ENCODE results near the gene MYRIP. TPM values are rescaled to one million over a fixed set of nuclear protein-coding genes. Genes with fewer than 3 reads are reported as not detected.
"Not testable (repeated sequence)": the region's sequence is repeated elsewhere in the genome, so short reads cannot be mapped to it uniquely, and the experiment has no call there.

The MYRIP gene
- total RNA-seq, 1 experiment from 2014 or later, result 19.0 TPM

DNA sequence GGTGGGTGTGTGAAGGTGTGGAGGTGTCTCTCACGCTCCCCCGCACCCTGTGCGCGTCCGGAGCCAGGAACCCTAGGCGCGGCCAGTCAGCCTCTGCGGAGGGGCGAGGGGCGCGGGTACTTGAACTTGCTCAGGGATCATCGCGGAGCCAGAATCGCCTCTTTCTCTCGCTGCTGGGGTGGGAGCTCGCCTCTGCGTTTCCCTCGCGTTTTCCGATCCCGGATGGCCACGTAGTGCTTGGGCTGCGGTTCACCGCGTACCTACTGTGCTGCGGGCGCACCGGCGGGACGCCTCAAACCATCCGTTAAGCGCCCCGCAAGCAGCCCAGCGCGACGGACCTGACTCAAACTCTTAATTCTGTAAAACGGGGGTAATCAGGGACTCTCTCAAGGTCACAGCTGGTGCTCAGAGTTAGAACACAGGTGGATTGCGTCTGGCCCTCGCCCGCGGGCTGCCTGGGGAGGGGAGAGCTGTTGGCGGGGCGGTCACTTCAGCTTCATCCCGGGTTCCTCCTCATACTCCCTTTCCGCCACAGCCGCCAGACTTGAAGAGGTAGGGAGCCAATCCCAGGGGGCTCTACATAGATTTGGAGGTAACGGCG, 686 bp downstream of the MYRIP start:
- Histone ChIP-seq H3K9ac (ENCODE audit: low read length) (peak overlapping the region; percentile 93), H3K9me3 (ENCODE audit: low read length) (no peaks in the 10 kb centered on the region), H3K27ac (ENCODE audit: low read length) (peak overlapping the region; percentile 81), H3K4me3 (ENCODE audit: low read length) (peak overlapping the region; percentile 72), H2AFZ (ENCODE audit: low read length) (peak overlapping the region; percentile 46; the same call in 1 of the 2 replicates), H3K9me2 (replicated peaks; ENCODE audit: insufficient read depth, low read length) (no peaks in the 10 kb centered on the region), H3K79me2 (ENCODE audit: low read length) (peaks cover 54% of the 10 kb centered on the region), H3K4me1 (ENCODE audit: low read length) (peaks cover 68% of the 10 kb centered on the region), H3K36me3 (ENCODE audit: insufficient read depth, low read length) (peaks cover 17% of the 10 kb centered on the region), H3K4me2 (ENCODE audit: low read depth, low read length, poor library complexity, severe bottlenecking) (peak overlapping the region; percentile 99), H3K27me3 (ENCODE audit: low read length) (no peaks in the 10 kb centered on the region), H4K20me1 (ENCODE audit: insufficient read depth, low read depth, low read length) (peaks cover 8% of the 10 kb centered on the region; the same call in 1 of the 2 replicates)
- DNase-seq, result peak; percentile 76

DNA sequence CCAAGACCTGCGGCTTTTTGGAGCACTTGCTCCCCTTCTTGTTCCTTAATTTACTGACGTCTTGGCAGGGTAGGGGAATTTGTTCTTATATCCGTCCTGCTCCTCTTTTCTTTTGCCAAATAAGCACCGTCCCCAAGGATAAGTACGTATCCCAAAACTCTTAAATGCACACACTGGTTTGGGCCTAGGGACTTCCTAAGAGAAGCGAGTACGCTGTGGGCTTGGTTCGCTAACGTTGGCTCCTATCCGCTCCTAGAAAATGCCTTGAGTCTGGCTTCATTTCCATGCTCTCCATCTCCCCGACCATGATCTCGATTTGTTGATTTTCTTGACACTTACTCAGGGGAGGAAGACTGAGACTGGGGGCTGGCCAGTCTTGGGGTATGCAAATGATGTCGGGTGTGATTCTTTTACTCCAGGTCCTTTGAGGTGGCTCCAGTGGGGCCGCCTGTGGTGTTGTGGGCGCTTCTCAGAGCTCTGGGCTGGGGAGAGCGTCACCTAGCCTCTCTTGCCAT, 1.3 kb downstream of the MYRIP start:
- Histone ChIP-seq H3K9ac (ENCODE audit: low read length) (peak overlapping the region; percentile 93), H4K20me1 (ENCODE audit: insufficient read depth, low read depth, low read length) (peaks cover 8% of the 10 kb centered on the region; the same call in 1 of the 2 replicates), H3K9me2 (replicated peaks; ENCODE audit: insufficient read depth, low read length) (no peaks in the 10 kb centered on the region), H3K79me2 (ENCODE audit: low read length) (peaks cover 60% of the 10 kb centered on the region), H3K27me3 (ENCODE audit: low read length) (no peaks in the 10 kb centered on the region), H3K4me1 (ENCODE audit: low read length) (peaks cover 66% of the 10 kb centered on the region), H3K4me3 (ENCODE audit: low read length) (peak overlapping the region; percentile 72), H3K36me3 (ENCODE audit: insufficient read depth, low read length) (peaks cover 18% of the 10 kb centered on the region), H3K9me3 (ENCODE audit: low read length) (no peaks in the 10 kb centered on the region), H3K4me2 (ENCODE audit: low read depth, low read length, poor library complexity, severe bottlenecking) (peak overlapping the region; percentile 99), H2AFZ (ENCODE audit: low read length) (peak overlapping the region; percentile 46; the same call in 1 of the 2 replicates), H3K27ac (ENCODE audit: low read length) (peak overlapping the region; percentile 81)
- peak; percentile 82 for DNase-seq

DNA sequence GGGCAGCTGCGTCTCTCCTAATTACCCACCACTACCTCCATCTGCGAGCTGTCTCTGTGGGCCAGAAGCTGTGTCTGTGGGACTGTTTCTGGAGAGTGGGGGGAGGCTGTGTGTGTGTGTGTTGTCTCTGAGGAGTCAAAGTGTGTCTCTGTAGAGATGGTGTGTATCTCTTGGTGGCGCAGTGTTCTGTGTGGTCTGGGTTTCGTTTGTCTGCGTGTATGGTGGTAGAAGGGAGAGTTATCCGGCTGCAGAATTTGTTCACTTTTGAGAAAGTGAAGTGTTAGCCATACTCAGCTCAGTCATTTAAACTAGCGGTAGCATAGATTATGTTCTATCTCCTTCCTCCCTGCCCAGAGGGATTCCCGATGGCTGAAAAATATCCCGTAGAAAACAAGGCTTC, 2.2 kb downstream of the MYRIP start:
- Histone ChIP-seq H3K27me3 (ENCODE audit: low read length) (no peaks in the 10 kb centered on the region), H3K79me2 (ENCODE audit: low read length) (peaks cover 65% of the 10 kb centered on the region), H4K20me1 (ENCODE audit: insufficient read depth, low read depth, low read length) (peaks cover 8% of the 10 kb centered on the region; the same call in 1 of the 2 replicates), H3K9me3 (ENCODE audit: low read length) (no peaks in the 10 kb centered on the region), H3K4me3 (ENCODE audit: low read length) (peak overlapping the region; percentile 72), H3K36me3 (ENCODE audit: insufficient read depth, low read length) (peaks cover 18% of the 10 kb centered on the region), H3K4me2 (ENCODE audit: low read depth, low read length, poor library complexity, severe bottlenecking) (peak overlapping the region; percentile 99), H3K9me2 (replicated peaks; ENCODE audit: insufficient read depth, low read length) (no peaks in the 10 kb centered on the region), H3K27ac (ENCODE audit: low read length) (peak overlapping the region; percentile 81), H3K9ac (ENCODE audit: low read length) (peak overlapping the region; percentile 93; the same call in 1 of the 2 replicates), H2AFZ (ENCODE audit: low read length) (no peak overlapping the region), H3K4me1 (ENCODE audit: low read length) (peaks cover 63% of the 10 kb centered on the region)
- no peak for DNase-seq

DNA sequence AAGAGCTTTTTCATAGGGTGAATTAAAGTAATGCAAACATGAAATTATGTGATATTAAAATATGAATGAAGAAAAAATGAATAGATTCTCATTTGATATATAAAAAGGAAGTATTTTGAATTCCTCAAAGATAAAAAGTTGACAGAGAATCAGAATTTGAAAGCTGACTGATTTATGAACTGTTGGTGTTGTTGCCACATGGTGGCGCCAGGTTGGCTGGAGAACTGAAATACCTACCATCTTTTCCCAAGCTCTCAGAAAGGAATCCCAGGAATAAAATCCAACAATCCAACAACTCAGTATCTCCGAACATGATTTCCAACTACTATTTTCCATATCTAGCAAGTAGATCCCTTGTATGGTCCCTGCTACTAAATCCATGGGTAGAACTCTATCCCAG, 3.1 kb downstream of the MYRIP start:
- H3K4me1 ChIP-seq (ENCODE audit: low read length), result peaks cover 67% of the 10 kb centered on the region

DNA sequence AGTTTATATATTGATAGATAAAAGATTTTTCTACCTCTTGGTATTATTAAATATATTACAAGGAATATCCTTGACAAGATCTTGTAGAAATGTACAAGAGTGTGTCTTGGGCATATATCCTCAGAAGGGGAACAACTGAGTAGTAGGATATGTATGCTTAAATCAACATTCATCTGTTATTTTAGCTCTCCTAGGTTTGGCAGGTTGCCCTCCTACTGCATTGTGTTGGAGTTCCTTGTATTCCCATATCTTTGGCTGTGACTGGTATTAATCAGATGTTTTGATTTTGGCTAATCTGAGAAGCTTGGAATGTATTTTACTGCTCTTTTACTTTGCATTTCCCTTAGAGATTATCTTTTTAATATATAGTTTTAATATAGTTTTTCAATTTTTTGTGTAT, 4.6 kb downstream of the MYRIP start:
- Histone ChIP-seq H3K4me2 (ENCODE audit: low read depth, low read length, poor library complexity, severe bottlenecking) (no peak overlapping the region), H3K4me1 (ENCODE audit: low read length) (peaks cover 75% of the 10 kb centered on the region), H3K9me2 (replicated peaks; ENCODE audit: insufficient read depth, low read length) (no peaks in the 10 kb centered on the region), H3K36me3 (ENCODE audit: insufficient read depth, low read length) (peaks cover 18% of the 10 kb centered on the region), H3K27me3 (ENCODE audit: low read length) (no peaks in the 10 kb centered on the region), H3K4me3 (ENCODE audit: low read length) (no peak overlapping the region), H3K27ac (ENCODE audit: low read length) (no peak overlapping the region), H2AFZ (ENCODE audit: low read length) (no peak overlapping the region), H3K79me2 (ENCODE audit: low read length) (peaks cover 89% of the 10 kb centered on the region), H3K9ac (ENCODE audit: low read length) (no peak overlapping the region), H4K20me1 (ENCODE audit: insufficient read depth, low read depth, low read length) (peaks cover 8% of the 10 kb centered on the region; the same call in 1 of the 2 replicates), H3K9me3 (ENCODE audit: low read length) (no peaks in the 10 kb centered on the region)
- DNase-seq, result no peak

More for the DNA sequence above, 3.1 kb downstream of the MYRIP start:
- H2AFZ ChIP-seq (ENCODE audit: low read length), result no peak overlapping the region
- peaks cover 8% of the 10 kb centered on the region; the same call in 1 of the 2 replicates for H4K20me1 ChIP-seq (ENCODE audit: insufficient read depth, low read depth, low read length)
- no peak overlapping the region for H3K9ac ChIP-seq (ENCODE audit: low read length)
- H3K9me2 ChIP-seq (replicated peaks; ENCODE audit: insufficient read depth, low read length), result no peaks in the 10 kb centered on the region
- no peaks in the 10 kb centered on the region for H3K9me3 ChIP-seq (ENCODE audit: low read length)
- H3K4me2 ChIP-seq (ENCODE audit: low read depth, low read length, poor library complexity, severe bottlenecking), result peak overlapping the region; percentile 99
- no peaks in the 10 kb centered on the region for H3K27me3 ChIP-seq (ENCODE audit: low read length)
- H3K79me2 ChIP-seq (ENCODE audit: low read length), result peaks cover 74% of the 10 kb centered on the region
- H3K27ac ChIP-seq (ENCODE audit: low read length), result peak overlapping the region; percentile 81
- H3K36me3 ChIP-seq (ENCODE audit: insufficient read depth, low read length), result peaks cover 18% of the 10 kb centered on the region
- DNase-seq, result peak; percentile 64
- no peak overlapping the region for H3K4me3 ChIP-seq (ENCODE audit: low read length)

DNA sequence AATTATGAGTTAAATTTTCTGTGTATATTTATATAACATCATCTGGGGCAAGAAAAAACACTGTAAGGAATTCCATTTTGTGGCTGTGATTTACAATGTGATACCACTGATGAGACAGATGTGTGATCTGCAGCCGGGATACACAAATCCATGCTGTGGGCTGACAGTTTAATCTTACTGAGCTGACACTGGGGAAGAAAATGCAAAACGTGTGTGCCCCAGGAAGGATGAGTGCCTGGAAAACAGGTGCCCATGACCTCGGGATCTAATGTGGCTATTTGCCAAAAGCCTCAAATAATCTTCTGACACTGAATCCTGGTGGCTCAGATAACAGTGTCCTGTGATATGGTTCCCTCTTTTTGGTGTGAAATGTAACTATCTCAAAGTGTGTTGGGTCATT, 10.5 kb downstream of the MYRIP start:
- peaks cover 96% of the 10 kb centered on the region for H3K79me2 ChIP-seq (ENCODE audit: low read length)
- H3K4me2 ChIP-seq (ENCODE audit: low read depth, low read length, poor library complexity, severe bottlenecking), result peak overlapping the region; percentile 6
- peak overlapping the region; percentile 3; the same call in 1 of the 2 replicates for H3K9ac ChIP-seq (ENCODE audit: low read length)
- no peak for DNase-seq
- H3K36me3 ChIP-seq (ENCODE audit: insufficient read depth, low read length), result peaks cover 6% of the 10 kb centered on the region
- H3K9me2 ChIP-seq (replicated peaks; ENCODE audit: insufficient read depth, low read length), result no peaks in the 10 kb centered on the region
- H3K4me3 ChIP-seq (ENCODE audit: low read length), result no peak overlapping the region
- no peaks in the 10 kb centered on the region for H4K20me1 ChIP-seq (ENCODE audit: insufficient read depth, low read depth, low read length)
- H3K27ac ChIP-seq (ENCODE audit: low read length), result peak overlapping the region; percentile 56
- no peak overlapping the region for H2AFZ ChIP-seq (ENCODE audit: low read length)
- H3K9me3 ChIP-seq (ENCODE audit: low read length), result no peaks in the 10 kb centered on the region
- peaks cover 82% of the 10 kb centered on the region for H3K4me1 ChIP-seq (ENCODE audit: low read length)
- H3K27me3 ChIP-seq (ENCODE audit: low read length), result no peaks in the 10 kb centered on the region

DNA sequence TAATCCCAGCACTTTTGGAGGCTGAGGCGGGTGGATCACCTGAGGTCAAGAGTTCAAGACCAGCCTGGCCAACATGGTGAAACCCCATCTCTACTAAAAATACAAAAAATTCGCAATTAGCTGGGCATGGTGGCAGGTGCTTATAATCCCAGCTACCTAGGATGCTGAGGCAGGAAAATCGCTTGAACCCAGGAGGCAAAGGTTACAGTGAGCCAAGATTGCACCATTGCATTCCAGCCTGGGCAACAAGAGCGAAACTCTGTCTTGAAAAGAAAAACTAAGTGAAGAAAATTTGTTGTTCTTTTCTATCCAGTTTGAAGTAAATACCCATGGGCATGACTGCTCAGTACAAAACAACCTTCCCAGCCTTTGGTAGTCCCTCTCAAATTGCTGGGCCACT, 24.4 kb downstream of the MYRIP start:
- H3K36me3 ChIP-seq (ENCODE audit: insufficient read depth, low read length); H3K4me3 ChIP-seq (ENCODE audit: low read length); H2AFZ ChIP-seq (ENCODE audit: low read length); H3K9ac ChIP-seq (ENCODE audit: low read length); H3K9me3 ChIP-seq (ENCODE audit: low read length); H3K27ac ChIP-seq (ENCODE audit: low read length); H3K4me2 ChIP-seq (ENCODE audit: low read depth, low read length, poor library complexity, severe bottlenecking); DNase-seq; H3K9me2 ChIP-seq (replicated peaks; ENCODE audit: insufficient read depth, low read length); H4K20me1 ChIP-seq (ENCODE audit: insufficient read depth, low read depth, low read length); H3K27me3 ChIP-seq (ENCODE audit: low read length): not testable (repeated sequence)
- Histone ChIP-seq H3K79me2 (ENCODE audit: low read length) (peaks cover 93% of the 10 kb centered on the region), H3K4me1 (ENCODE audit: low read length) (peaks cover 30% of the 10 kb centered on the region)

DNA sequence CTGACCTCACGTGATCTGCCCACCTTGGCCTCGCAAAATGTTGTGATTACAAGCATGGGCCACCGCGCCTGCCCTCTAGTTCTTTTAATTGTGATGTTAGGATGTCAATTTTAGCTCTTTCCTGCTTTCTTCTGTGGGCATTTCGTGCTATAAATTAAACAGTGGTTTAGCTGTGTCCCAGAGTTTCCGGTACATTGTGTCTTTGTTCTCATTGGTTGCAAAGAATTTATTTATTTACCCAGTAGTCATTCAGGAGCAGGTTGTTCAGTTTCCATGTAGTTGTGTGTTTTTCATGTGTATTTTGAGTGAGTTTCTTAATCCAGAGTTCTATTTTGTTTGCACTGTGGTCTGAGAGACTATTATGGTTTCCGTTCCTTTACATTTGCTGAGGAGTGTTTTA, 30.1 kb downstream of the MYRIP start:
- no peak overlapping the region for H3K4me3 ChIP-seq (ENCODE audit: low read length)
- H4K20me1 ChIP-seq (ENCODE audit: insufficient read depth, low read depth, low read length), result no peaks in the 10 kb centered on the region
- no peaks in the 10 kb centered on the region for H3K9me2 ChIP-seq (replicated peaks; ENCODE audit: insufficient read depth, low read length)
- H3K4me1 ChIP-seq (ENCODE audit: low read length), result peaks cover 22% of the 10 kb centered on the region
- no peak overlapping the region for H3K27ac ChIP-seq (ENCODE audit: low read length)
- H3K9ac ChIP-seq (ENCODE audit: low read length), result no peak overlapping the region
- H2AFZ ChIP-seq (ENCODE audit: low read length), result no peak overlapping the region
- no peaks in the 10 kb centered on the region for H3K9me3 ChIP-seq (ENCODE audit: low read length)
- H3K79me2 ChIP-seq (ENCODE audit: low read length), result peaks cover 96% of the 10 kb centered on the region
- H3K27me3 ChIP-seq (ENCODE audit: low read length), result no peaks in the 10 kb centered on the region
- peaks cover 5% of the 10 kb centered on the region; the same call in 1 of the 2 replicates for H3K36me3 ChIP-seq (ENCODE audit: insufficient read depth, low read length)
- no peak overlapping the region for H3K4me2 ChIP-seq (ENCODE audit: low read depth, low read length, poor library complexity, severe bottlenecking)
- no peak for DNase-seq

Data from Karpas-422 (cell line).